ENCODE results near the gene GFPT2.

GFPT2 gene

GRCh38 chr5:180334751-180335613, 18.2 kb downstream of the GFPT2 start:
- no peaks in the 10 kb centered on the region for H3K4me1 ChIP-seq (ENCODE audit: control insufficient read depth, insufficient read depth, low read length, poor library complexity, severe bottlenecking)
- H3K36me3 ChIP-seq (ENCODE audit: control insufficient read depth, insufficient read depth, low read length): no peaks in the 10 kb centered on the region
- no peak overlapping the region for H3K4me3 ChIP-seq (ENCODE audit: insufficient read depth, low read depth, low read length, poor library complexity, severe bottlenecking)
- H3K9me3 ChIP-seq (ENCODE audit: control insufficient read depth, low read length): no peaks in the 10 kb centered on the region
- H3K27ac ChIP-seq (ENCODE audit: insufficient read depth, low read length, poor library complexity, severe bottlenecking): no peak overlapping the region
- no peak for DNase-seq
- H3K27me3 ChIP-seq (replicated peaks; ENCODE audit: control insufficient read depth, insufficient read depth, low read length, poor library complexity, severe bottlenecking): peaks cover 2% of the 10 kb centered on the region

- DNase-seq: no peak
- Histone ChIP-seq H3K4me3 (ENCODE audit: insufficient read depth, low read depth, low read length, poor library complexity, severe bottlenecking) (no peak overlapping the region), H3K36me3 (ENCODE audit: control insufficient read depth, insufficient read depth, low read length) (no peaks in the 10 kb centered on the region), H3K9me3 (ENCODE audit: control insufficient read depth, low read length) (no peaks in the 10 kb centered on the region), H3K27ac (ENCODE audit: insufficient read depth, low read length, poor library complexity, severe bottlenecking) (no peak overlapping the region), H3K4me1 (ENCODE audit: control insufficient read depth, insufficient read depth, low read length, poor library complexity, severe bottlenecking) (no peaks in the 10 kb centered on the region), H3K27me3 (replicated peaks; ENCODE audit: control insufficient read depth, insufficient read depth, low read length, poor library complexity, severe bottlenecking) (peaks cover 2% of the 10 kb centered on the region)
Observed at GRCh38 chr5:180334176-180334575, 19.0 kb downstream of the GFPT2 start.

GRCh38 chr5:180333661-180334060, 19.5 kb downstream of the GFPT2 start:
- Histone ChIP-seq H3K4me1 (ENCODE audit: control insufficient read depth, insufficient read depth, low read length, poor library complexity, severe bottlenecking) (no peaks in the 10 kb centered on the region), H3K27ac (ENCODE audit: insufficient read depth, low read length, poor library complexity, severe bottlenecking) (no peak overlapping the region), H3K27me3 (replicated peaks; ENCODE audit: control insufficient read depth, insufficient read depth, low read length, poor library complexity, severe bottlenecking) (peaks cover 2% of the 10 kb centered on the region), H3K4me3 (ENCODE audit: insufficient read depth, low read depth, low read length, poor library complexity, severe bottlenecking) (no peak overlapping the region), H3K36me3 (ENCODE audit: control insufficient read depth, insufficient read depth, low read length) (no peaks in the 10 kb centered on the region), H3K9me3 (ENCODE audit: control insufficient read depth, low read length) (no peaks in the 10 kb centered on the region)
- DNase-seq: no peak

- no peak overlapping the region for H3K27ac ChIP-seq (ENCODE audit: insufficient read depth, low read length, poor library complexity, severe bottlenecking)
- H3K4me3 ChIP-seq (ENCODE audit: insufficient read depth, low read depth, low read length, poor library complexity, severe bottlenecking): no peak overlapping the region
- H3K36me3 ChIP-seq (ENCODE audit: control insufficient read depth, insufficient read depth, low read length): no peaks in the 10 kb centered on the region
- no peak for DNase-seq
- peaks cover 2% of the 10 kb centered on the region for H3K27me3 ChIP-seq (replicated peaks; ENCODE audit: control insufficient read depth, insufficient read depth, low read length, poor library complexity, severe bottlenecking)
- no peaks in the 10 kb centered on the region for H3K9me3 ChIP-seq (ENCODE audit: control insufficient read depth, low read length)
- no peaks in the 10 kb centered on the region for H3K4me1 ChIP-seq (ENCODE audit: control insufficient read depth, insufficient read depth, low read length, poor library complexity, severe bottlenecking)
Observed at GRCh38 chr5:180332861-180333260, 20.3 kb downstream of the GFPT2 start.

GRCh38 chr5:180332051-180332517, 21.1 kb downstream of the GFPT2 start:
- Histone ChIP-seq H3K9me3 (ENCODE audit: control insufficient read depth, low read length) (no peaks in the 10 kb centered on the region), H3K27me3 (replicated peaks; ENCODE audit: control insufficient read depth, insufficient read depth, low read length, poor library complexity, severe bottlenecking) (peaks cover 2% of the 10 kb centered on the region), H3K4me3 (ENCODE audit: insufficient read depth, low read depth, low read length, poor library complexity, severe bottlenecking) (no peak overlapping the region), H3K36me3 (ENCODE audit: control insufficient read depth, insufficient read depth, low read length) (no peaks in the 10 kb centered on the region), H3K27ac (ENCODE audit: insufficient read depth, low read length, poor library complexity, severe bottlenecking) (no peak overlapping the region), H3K4me1 (ENCODE audit: control insufficient read depth, insufficient read depth, low read length, poor library complexity, severe bottlenecking) (no peaks in the 10 kb centered on the region)
- no peak for DNase-seq

- Histone ChIP-seq H3K27ac (ENCODE audit: insufficient read depth, low read length, poor library complexity, severe bottlenecking) (no peak overlapping the region), H3K27me3 (replicated peaks; ENCODE audit: control insufficient read depth, insufficient read depth, low read length, poor library complexity, severe bottlenecking) (peaks cover 2% of the 10 kb centered on the region), H3K9me3 (ENCODE audit: control insufficient read depth, low read length) (no peaks in the 10 kb centered on the region), H3K4me1 (ENCODE audit: control insufficient read depth, insufficient read depth, low read length, poor library complexity, severe bottlenecking) (no peaks in the 10 kb centered on the region), H3K4me3 (ENCODE audit: insufficient read depth, low read depth, low read length, poor library complexity, severe bottlenecking) (no peak overlapping the region), H3K36me3 (ENCODE audit: control insufficient read depth, insufficient read depth, low read length) (no peaks in the 10 kb centered on the region)
- DNase-seq: no peak
Observed at GRCh38 chr5:180331647-180331950, 21.5 kb downstream of the GFPT2 start.

- Histone ChIP-seq H3K27ac (ENCODE audit: insufficient read depth, low read length, poor library complexity, severe bottlenecking) (no peak overlapping the region), H3K36me3 (ENCODE audit: control insufficient read depth, insufficient read depth, low read length) (no peaks in the 10 kb centered on the region), H3K27me3 (replicated peaks; ENCODE audit: control insufficient read depth, insufficient read depth, low read length, poor library complexity, severe bottlenecking) (peaks cover 2% of the 10 kb centered on the region), H3K4me3 (ENCODE audit: insufficient read depth, low read depth, low read length, poor library complexity, severe bottlenecking) (no peak overlapping the region), H3K4me1 (ENCODE audit: control insufficient read depth, insufficient read depth, low read length, poor library complexity, severe bottlenecking) (no peaks in the 10 kb centered on the region), H3K9me3 (ENCODE audit: control insufficient read depth, low read length) (no peaks in the 10 kb centered on the region)
- DNase-seq: no peak
Observed at GRCh38 chr5:180330810-180331646, 22.1 kb downstream of the GFPT2 start.

- Histone ChIP-seq H3K27ac (ENCODE audit: insufficient read depth, low read length, poor library complexity, severe bottlenecking) (no peak overlapping the region), H3K27me3 (replicated peaks; ENCODE audit: control insufficient read depth, insufficient read depth, low read length, poor library complexity, severe bottlenecking) (peaks cover 2% of the 10 kb centered on the region), H3K9me3 (ENCODE audit: control insufficient read depth, low read length) (no peaks in the 10 kb centered on the region), H3K36me3 (ENCODE audit: control insufficient read depth, insufficient read depth, low read length) (no peaks in the 10 kb centered on the region), H3K4me3 (ENCODE audit: insufficient read depth, low read depth, low read length, poor library complexity, severe bottlenecking) (no peak overlapping the region), H3K4me1 (ENCODE audit: control insufficient read depth, insufficient read depth, low read length, poor library complexity, severe bottlenecking) (no peaks in the 10 kb centered on the region)
- DNase-seq: no peak
Observed at GRCh38 chr5:180330270-180330648, 22.9 kb downstream of the GFPT2 start.

- Histone ChIP-seq H3K36me3 (ENCODE audit: control insufficient read depth, insufficient read depth, low read length) (no peaks in the 10 kb centered on the region), H3K4me1 (ENCODE audit: control insufficient read depth, insufficient read depth, low read length, poor library complexity, severe bottlenecking) (no peaks in the 10 kb centered on the region), H3K27me3 (replicated peaks; ENCODE audit: control insufficient read depth, insufficient read depth, low read length, poor library complexity, severe bottlenecking) (peaks cover 2% of the 10 kb centered on the region), H3K9me3 (ENCODE audit: control insufficient read depth, low read length) (no peaks in the 10 kb centered on the region), H3K27ac (ENCODE audit: insufficient read depth, low read length, poor library complexity, severe bottlenecking) (no peak overlapping the region), H3K4me3 (ENCODE audit: insufficient read depth, low read depth, low read length, poor library complexity, severe bottlenecking) (no peak overlapping the region)
- no peak for DNase-seq
Observed at GRCh38 chr5:180329606-180330269, 23.4 kb downstream of the GFPT2 start.

GRCh38 chr5:180329138-180329435, 24.0 kb downstream of the GFPT2 start:
- Histone ChIP-seq H3K4me3 (ENCODE audit: insufficient read depth, low read depth, low read length, poor library complexity, severe bottlenecking) (no peak overlapping the region), H3K27me3 (replicated peaks; ENCODE audit: control insufficient read depth, insufficient read depth, low read length, poor library complexity, severe bottlenecking) (no peaks in the 10 kb centered on the region), H3K4me1 (ENCODE audit: control insufficient read depth, insufficient read depth, low read length, poor library complexity, severe bottlenecking) (no peaks in the 10 kb centered on the region), H3K27ac (ENCODE audit: insufficient read depth, low read length, poor library complexity, severe bottlenecking) (no peak overlapping the region), H3K9me3 (ENCODE audit: control insufficient read depth, low read length) (no peaks in the 10 kb centered on the region), H3K36me3 (ENCODE audit: control insufficient read depth, insufficient read depth, low read length) (no peaks in the 10 kb centered on the region)
- DNase-seq: no peak
